OCI-LY3 (cell line): ENCODE measurements around the gene BABAM2.

ENCODE experiments used
- CTCF ChIP-seq: fragments of 200-600, 300-600 bp; sonication (generic); IDR thresholded peaks from 2 replicates; pipeline ENCODE4 v1.5.1; 2014; ENCODE audit warnings: antibody characterized with exemption, low read length, low read depth
- EZH2phosphoT487 ChIP-seq: fragments of 200-600 bp; shearing (Covaris generic); IDR thresholded peaks from 2 replicates; pipeline ENCODE4 v1.6.1; 2018; ENCODE audit warnings: antibody characterized with exemption, mixed run types, low read depth

DNA sequence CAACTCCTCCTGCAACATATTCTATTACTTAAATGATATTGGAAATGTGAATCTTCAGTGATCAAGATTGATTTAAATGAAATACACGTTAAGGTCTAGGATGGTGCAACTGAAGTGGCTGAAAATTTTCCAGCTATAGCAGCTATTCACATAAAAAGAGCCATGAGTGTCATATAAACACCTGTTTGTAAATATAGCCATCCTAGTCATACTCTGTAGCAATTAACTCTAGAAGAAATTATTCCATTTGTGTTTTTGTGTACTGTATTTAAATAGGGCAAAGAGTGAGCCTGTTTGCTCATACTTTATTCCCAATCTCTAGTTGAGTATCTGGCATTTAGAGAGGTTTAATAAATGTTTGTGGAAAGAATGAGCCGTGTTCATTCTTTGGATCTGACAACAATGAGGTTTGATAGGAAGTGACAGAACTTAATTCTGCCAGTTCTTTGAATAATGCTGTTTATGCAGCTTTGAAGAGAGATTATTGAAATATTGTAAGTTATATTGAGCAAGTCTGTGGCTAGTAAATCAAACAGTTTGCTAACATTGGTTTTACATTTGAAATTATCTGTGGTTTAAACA, 49.7 kb downstream of the BABAM2 start:
- TF ChIP-seq CTCF (no peak), EZH2phosphoT487 (no peak)
